DOHH2 (cell line): Measurements from ENCODE around the gene TMEM154.

Experiments used
- CTCF ChIP-seq: fragments of 200-600 bp; sonication (generic); IDR thresholded peaks from one replicate; pipeline ENCODE4 v1.5.1; 2014; ENCODE audit warnings: antibody characterized with exemption, mild to moderate bottlenecking, low read depth, low read length; ENCODE audit not compliant: poor library complexity, severe bottlenecking
- EZH2phosphoT487 ChIP-seq: fragments of 200-600 bp; sonication (generic); IDR thresholded peaks from 2 replicates; pipeline ENCODE4 v1.6.1; 2017; ENCODE audit warnings: borderline replicate concordance, mild to moderate bottlenecking, antibody characterized with exemption, low read length, moderate library complexity, mixed read lengths

- TF ChIP-seq CTCF (no peak), EZH2phosphoT487 (no peak)
Measured at GRCh38 chr4:152728343-152728742, 48.5 kb upstream of the TMEM154 start.
